DND-41 (cell line): ENCODE results near the gene ZNF827.

Source experiments
- ATAC-seq: fragments of 200-7000 bp; cut with Tn5 transposase; 3 replicates; pipeline ENCODE4 v1.9.1; 2021; ENCODE audit warnings: low read depth; ENCODE audit not compliant: insufficient read depth
- DNase-seq: peaks from one replicate; pipeline ENCODE4 v3.0.0-alpha.2; 2020
- H2AFZ ChIP-seq: 2 replicates; pipeline ENCODE4 v1.6.0; 2012; ENCODE audit warnings: low read depth, low read length
- H3K27ac ChIP-seq: 2 replicates; pipeline ENCODE4 v1.5.1; 2012; ENCODE audit warnings: low read length, inconsistent platforms
- H3K27me3 ChIP-seq: fragments of 200-600 bp; sonication (generic); 2 replicates; pipeline ENCODE4 v1.6.0; 2012; ENCODE audit warnings: low read length, mild to moderate bottlenecking, inconsistent platforms; ENCODE audit not compliant: insufficient read depth, poor library complexity
- H3K36me3 ChIP-seq: 2 replicates; pipeline ENCODE4 v1.5.1; 2012; ENCODE audit warnings: low read length, inconsistent platforms; ENCODE audit not compliant: insufficient read depth
- H3K4me1 ChIP-seq: 2 replicates; pipeline ENCODE4 v1.5.1; 2012; ENCODE audit warnings: mild to moderate bottlenecking, low read length; ENCODE audit not compliant: insufficient read depth
- H3K4me2 ChIP-seq: 2 replicates; pipeline ENCODE4 v1.6.0; 2012; ENCODE audit warnings: mild to moderate bottlenecking, moderate library complexity, low read length, inconsistent platforms; ENCODE audit not compliant: insufficient read depth
- H3K4me3 ChIP-seq, 2 experiments: fragments of 200-600 bp in 1 of 2; shearing (Covaris generic) in 1 of 2; 2 replicates each; pipeline ENCODE4 v1.5.1; 2012 to 2016; ENCODE audit warnings: inconsistent platforms in 2 of 2, low read length in 2 of 2, mild to moderate bottlenecking in 2 of 2, low read depth in 1 of 2, moderate library complexity in 1 of 2
- H3K79me2 ChIP-seq: 2 replicates; pipeline ENCODE4 v1.6.0; 2012; ENCODE audit warnings: low read length, inconsistent platforms; ENCODE audit not compliant: insufficient read depth
- H3K9ac ChIP-seq: 2 replicates; pipeline ENCODE4 v1.6.0; 2012; ENCODE audit warnings: low read depth, mild to moderate bottlenecking, inconsistent platforms, low read length, moderate library complexity
- H3K9me3 ChIP-seq: 2 replicates; pipeline ENCODE4 v1.5.1; 2012; ENCODE audit warnings: low read length, moderate library complexity, mild to moderate bottlenecking, inconsistent platforms; ENCODE audit not compliant: insufficient read depth, severe bottlenecking
- H4K20me1 ChIP-seq: 2 replicates; pipeline ENCODE4 v1.6.0; 2012; ENCODE audit warnings: low read length; ENCODE audit not compliant: insufficient read depth
- EZH2 ChIP-seq: IDR thresholded peaks from 3 replicates; pipeline ENCODE4 v1.6.1; 2012; ENCODE audit warnings: borderline replicate concordance, low read depth, mild to moderate bottlenecking, moderate library complexity, low read length, inconsistent platforms; ENCODE audit not compliant: severe bottlenecking
- TF ChIP-seq, protein P1 (sequence below): IDR thresholded peaks from 2 replicates; pipeline ENCODE4 v1.5.1; 2012; ENCODE audit warnings: borderline replicate concordance, low read length, moderate library complexity, mild to moderate bottlenecking; ENCODE audit not compliant: poor library complexity, severe bottlenecking; ENCODE audit errors: extremely low read depth

The ZNF827 gene

DNA sequence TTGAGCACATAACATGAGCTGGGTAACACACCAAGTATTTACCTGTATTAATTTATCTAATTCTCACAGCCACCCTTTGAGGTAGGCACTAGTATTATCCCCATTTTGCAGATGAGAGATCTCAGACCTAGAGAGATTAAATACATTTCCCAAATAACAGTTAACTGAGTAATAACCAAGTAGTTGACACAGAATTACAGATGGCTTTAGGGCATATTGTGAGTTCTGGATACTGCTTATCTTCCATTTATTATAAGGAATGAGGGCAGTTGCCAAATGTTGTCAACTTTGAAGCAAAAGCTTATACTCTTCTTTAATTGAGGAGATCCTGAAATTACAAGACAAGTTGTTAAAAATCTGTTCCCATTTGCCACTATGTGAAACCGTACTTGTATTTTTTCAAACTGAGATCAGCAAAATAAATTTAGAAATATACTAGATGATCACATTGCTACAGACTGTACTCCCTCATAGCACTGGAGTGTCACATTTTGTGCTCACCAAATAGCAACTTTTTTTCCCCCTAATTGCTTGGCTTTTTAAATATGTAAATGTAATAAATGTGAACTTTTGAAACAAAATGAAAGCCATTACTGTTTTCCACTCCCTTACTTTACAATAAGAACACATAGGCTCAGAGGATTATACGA is 62.0 kb downstream of the ZNF827 start:
- no peaks in the 10 kb centered on the region for H3K4me1 ChIP-seq
- H3K4me3 ChIP-seq: no peak overlapping the region
- no peak overlapping the region for H2AFZ ChIP-seq
- no peak overlapping the region for H3K9ac ChIP-seq
- H3K79me2 ChIP-seq: no peaks in the 10 kb centered on the region
- ATAC-seq (no peak), DNase-seq (no peak)
- H3K36me3 ChIP-seq: no peaks in the 10 kb centered on the region
- H3K9me3 ChIP-seq: no peaks in the 10 kb centered on the region
- TF ChIP-seq, protein P1, sequence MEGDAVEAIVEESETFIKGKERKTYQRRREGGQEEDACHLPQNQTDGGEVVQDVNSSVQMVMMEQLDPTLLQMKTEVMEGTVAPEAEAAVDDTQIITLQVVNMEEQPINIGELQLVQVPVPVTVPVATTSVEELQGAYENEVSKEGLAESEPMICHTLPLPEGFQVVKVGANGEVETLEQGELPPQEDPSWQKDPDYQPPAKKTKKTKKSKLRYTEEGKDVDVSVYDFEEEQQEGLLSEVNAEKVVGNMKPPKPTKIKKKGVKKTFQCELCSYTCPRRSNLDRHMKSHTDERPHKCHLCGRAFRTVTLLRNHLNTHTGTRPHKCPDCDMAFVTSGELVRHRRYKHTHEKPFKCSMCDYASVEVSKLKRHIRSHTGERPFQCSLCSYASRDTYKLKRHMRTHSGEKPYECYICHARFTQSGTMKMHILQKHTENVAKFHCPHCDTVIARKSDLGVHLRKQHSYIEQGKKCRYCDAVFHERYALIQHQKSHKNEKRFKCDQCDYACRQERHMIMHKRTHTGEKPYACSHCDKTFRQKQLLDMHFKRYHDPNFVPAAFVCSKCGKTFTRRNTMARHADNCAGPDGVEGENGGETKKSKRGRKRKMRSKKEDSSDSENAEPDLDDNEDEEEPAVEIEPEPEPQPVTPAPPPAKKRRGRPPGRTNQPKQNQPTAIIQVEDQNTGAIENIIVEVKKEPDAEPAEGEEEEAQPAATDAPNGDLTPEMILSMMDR: no peak
- no peak for TF ChIP-seq EZH2
- no peak overlapping the region for H3K4me2 ChIP-seq
- H3K27ac ChIP-seq: no peak overlapping the region
- no peaks in the 10 kb centered on the region for H3K27me3 ChIP-seq
- no peaks in the 10 kb centered on the region for H4K20me1 ChIP-seq

DNA sequence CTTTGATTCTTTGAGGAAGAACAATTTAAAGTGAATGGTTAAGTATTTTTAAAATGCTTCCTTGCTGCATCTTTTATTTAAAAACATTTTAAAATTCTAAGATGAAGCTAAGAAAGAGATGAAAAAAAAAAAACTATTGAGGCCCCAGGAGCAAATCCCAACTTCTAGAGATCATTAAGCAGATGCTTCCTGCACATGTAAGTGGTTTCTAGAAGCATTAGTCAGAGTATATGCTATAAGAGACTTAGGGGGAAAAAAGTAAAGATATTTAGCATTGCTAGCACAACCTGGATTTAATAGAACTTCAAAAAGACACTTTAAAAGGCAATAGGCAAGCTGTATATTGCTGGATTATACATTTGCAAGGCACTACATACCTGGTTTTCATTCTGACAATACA is 64.7 kb downstream of the ZNF827 start:
- Histone ChIP-seq H3K27me3 (no peaks in the 10 kb centered on the region), H3K79me2 (no peaks in the 10 kb centered on the region), H2AFZ (no peak overlapping the region), H3K9me3 (no peaks in the 10 kb centered on the region), H3K4me1 (no peaks in the 10 kb centered on the region), H3K27ac (no peak overlapping the region), H3K9ac (no peak overlapping the region), H3K4me3 (no peak overlapping the region), H3K36me3 (no peaks in the 10 kb centered on the region), H3K4me2 (no peak overlapping the region), H4K20me1 (no peaks in the 10 kb centered on the region)
- ATAC-seq: no peak
- TF ChIP-seq, protein P1: no peak
- TF ChIP-seq EZH2: no peak
- DNase-seq: no peak

DNA sequence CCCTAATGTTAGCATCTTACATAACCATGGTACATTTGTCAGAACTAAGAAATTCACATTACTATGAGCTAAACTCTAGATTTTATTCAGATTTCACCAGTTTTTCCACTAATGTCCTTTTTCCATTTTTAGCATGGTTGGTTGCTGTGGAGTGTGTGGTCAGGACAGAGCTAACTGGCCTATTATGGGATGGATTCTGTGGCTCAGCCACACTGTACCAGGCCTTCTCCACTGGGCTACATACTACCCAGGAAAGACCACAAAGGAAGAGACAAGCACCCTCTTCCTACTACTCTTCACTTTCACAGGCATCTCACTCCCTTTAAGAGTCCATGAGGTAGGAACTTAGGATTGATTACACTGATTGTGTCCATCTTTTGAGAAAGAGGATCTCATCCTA is 67.4 kb downstream of the ZNF827 start:
- Histone ChIP-seq H2AFZ (no peak overlapping the region), H3K36me3 (no peaks in the 10 kb centered on the region), H4K20me1 (no peaks in the 10 kb centered on the region), H3K9ac (no peak overlapping the region), H3K27ac (no peak overlapping the region), H3K4me1 (no peaks in the 10 kb centered on the region), H3K4me2 (no peak overlapping the region), H3K27me3 (no peaks in the 10 kb centered on the region), H3K4me3 (no peak overlapping the region), H3K79me2 (no peaks in the 10 kb centered on the region), H3K9me3 (no peaks in the 10 kb centered on the region)
- ATAC-seq (no peak), DNase-seq (no peak)
- TF ChIP-seq, protein P1: no peak
- TF ChIP-seq EZH2: no peak
